B cell (primary cell): ENCODE data around the gene NDUFAB1.

Experiments used
- EZH2 ChIP-seq: IDR thresholded peaks from 2 replicates; pipeline ENCODE4 v1.6.1; 2012; ENCODE audit warnings: borderline replicate concordance, low read depth, mild to moderate bottlenecking, moderate library complexity, low read length; ENCODE audit not compliant: insufficient read depth, poor library complexity, severe bottlenecking
- TF ChIP-seq, protein P1 (sequence below): fragments of 200-600 bp; IDR thresholded peaks from one replicate; pipeline ENCODE4 v1.8.0; 2022; ENCODE audit warnings: antibody characterized with exemption, mild to moderate bottlenecking

DNA sequence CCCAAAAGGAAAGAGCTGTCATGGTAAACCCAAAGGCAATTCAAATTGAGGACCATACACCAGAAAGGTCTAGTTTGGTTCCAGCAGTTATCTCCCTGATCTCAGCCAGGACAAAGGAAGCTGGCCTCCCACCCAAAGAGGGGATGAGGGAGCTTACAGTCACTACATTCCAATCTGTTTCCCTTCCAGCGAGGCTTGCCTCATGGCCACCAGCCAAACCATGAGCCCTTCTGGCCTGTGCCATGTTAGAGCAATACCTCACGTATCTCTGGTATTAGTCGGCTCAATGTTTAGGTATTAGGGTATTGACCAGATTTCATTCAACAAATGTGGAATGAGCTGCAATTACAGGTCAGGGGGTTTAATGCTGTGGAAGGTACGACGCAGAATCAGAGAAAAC lies 8.4 kb downstream of the NDUFAB1 start:
- no peak for TF ChIP-seq EZH2
- TF ChIP-seq, protein P1, sequence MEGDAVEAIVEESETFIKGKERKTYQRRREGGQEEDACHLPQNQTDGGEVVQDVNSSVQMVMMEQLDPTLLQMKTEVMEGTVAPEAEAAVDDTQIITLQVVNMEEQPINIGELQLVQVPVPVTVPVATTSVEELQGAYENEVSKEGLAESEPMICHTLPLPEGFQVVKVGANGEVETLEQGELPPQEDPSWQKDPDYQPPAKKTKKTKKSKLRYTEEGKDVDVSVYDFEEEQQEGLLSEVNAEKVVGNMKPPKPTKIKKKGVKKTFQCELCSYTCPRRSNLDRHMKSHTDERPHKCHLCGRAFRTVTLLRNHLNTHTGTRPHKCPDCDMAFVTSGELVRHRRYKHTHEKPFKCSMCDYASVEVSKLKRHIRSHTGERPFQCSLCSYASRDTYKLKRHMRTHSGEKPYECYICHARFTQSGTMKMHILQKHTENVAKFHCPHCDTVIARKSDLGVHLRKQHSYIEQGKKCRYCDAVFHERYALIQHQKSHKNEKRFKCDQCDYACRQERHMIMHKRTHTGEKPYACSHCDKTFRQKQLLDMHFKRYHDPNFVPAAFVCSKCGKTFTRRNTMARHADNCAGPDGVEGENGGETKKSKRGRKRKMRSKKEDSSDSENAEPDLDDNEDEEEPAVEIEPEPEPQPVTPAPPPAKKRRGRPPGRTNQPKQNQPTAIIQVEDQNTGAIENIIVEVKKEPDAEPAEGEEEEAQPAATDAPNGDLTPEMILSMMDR: no peak
